HS-27A (cell line): Measurements from ENCODE around the gene KIAA1217.

ENCODE experiments used
- DNase-seq: peaks from one replicate; pipeline ENCODE4 v3.0.0-alpha.2; 2012; ENCODE audit warnings: low read depth, missing footprints

The KIAA1217 gene

GRCh38 chr10:24551161-24551560 is 342.2 kb downstream of the KIAA1217 start:
- no peak for DNase-seq

GRCh38 chr10:24552346-24553016 is 343.5 kb downstream of the KIAA1217 start:
- no peak for DNase-seq

GRCh38 chr10:24553051-24553612 is 344.2 kb downstream of the KIAA1217 start:
- no peak for DNase-seq

GRCh38 chr10:24554036-24554435 is 345.1 kb downstream of the KIAA1217 start:
- no peak for DNase-seq

- no peak for DNase-seq
These were observed 347.3 kb downstream of the KIAA1217 start for GRCh38 chr10:24556126-24556749.

GRCh38 chr10:24556750-24557742 is 348.1 kb downstream of the KIAA1217 start:
- peak; percentile 23 for DNase-seq

GRCh38 chr10:24561453-24561852 is 352.5 kb downstream of the KIAA1217 start:
- no peak for DNase-seq

GRCh38 chr10:24568042-24568441 is 359.1 kb downstream of the KIAA1217 start:
- no peak for DNase-seq

- no peak for DNase-seq
These were observed 360.4 kb downstream of the KIAA1217 start for GRCh38 chr10:24569330-24569796.

- DNase-seq: no peak
These were observed 361.1 kb downstream of the KIAA1217 start for GRCh38 chr10:24569828-24570657.

- DNase-seq: no peak
These were observed 361.9 kb downstream of the KIAA1217 start for GRCh38 chr10:24570658-24571426.

- DNase-seq: no peak
These were observed 363.0 kb downstream of the KIAA1217 start for GRCh38 chr10:24571870-24572450.

- DNase-seq: no peak
These were observed 365.2 kb downstream of the KIAA1217 start for GRCh38 chr10:24574161-24574560.

GRCh38 chr10:24574578-24575155 is 365.7 kb downstream of the KIAA1217 start:
- DNase-seq: no peak

GRCh38 chr10:24575481-24576002 is 366.6 kb downstream of the KIAA1217 start:
- DNase-seq: no peak

GRCh38 chr10:24579448-24579847 is 370.5 kb downstream of the KIAA1217 start:
- DNase-seq: no peak

- no peak for DNase-seq
These were observed 371.0 kb downstream of the KIAA1217 start for GRCh38 chr10:24579906-24580305.

GRCh38 chr10:24589265-24589664 is 380.3 kb downstream of the KIAA1217 start:
- DNase-seq: no peak

- no peak for DNase-seq
These were observed 381.9 kb downstream of the KIAA1217 start for GRCh38 chr10:24590697-24591457.
